ENCODE results near the gene ZNF253.
A peak's percentile ranks its signal among the peaks of the same experiment; 100 is the strongest.
"Not testable (repeated sequence)": the region's sequence is repeated elsewhere in the genome, so short reads cannot be mapped to it uniquely, and the experiment has no call there.

ZNF253 gene

DNA sequence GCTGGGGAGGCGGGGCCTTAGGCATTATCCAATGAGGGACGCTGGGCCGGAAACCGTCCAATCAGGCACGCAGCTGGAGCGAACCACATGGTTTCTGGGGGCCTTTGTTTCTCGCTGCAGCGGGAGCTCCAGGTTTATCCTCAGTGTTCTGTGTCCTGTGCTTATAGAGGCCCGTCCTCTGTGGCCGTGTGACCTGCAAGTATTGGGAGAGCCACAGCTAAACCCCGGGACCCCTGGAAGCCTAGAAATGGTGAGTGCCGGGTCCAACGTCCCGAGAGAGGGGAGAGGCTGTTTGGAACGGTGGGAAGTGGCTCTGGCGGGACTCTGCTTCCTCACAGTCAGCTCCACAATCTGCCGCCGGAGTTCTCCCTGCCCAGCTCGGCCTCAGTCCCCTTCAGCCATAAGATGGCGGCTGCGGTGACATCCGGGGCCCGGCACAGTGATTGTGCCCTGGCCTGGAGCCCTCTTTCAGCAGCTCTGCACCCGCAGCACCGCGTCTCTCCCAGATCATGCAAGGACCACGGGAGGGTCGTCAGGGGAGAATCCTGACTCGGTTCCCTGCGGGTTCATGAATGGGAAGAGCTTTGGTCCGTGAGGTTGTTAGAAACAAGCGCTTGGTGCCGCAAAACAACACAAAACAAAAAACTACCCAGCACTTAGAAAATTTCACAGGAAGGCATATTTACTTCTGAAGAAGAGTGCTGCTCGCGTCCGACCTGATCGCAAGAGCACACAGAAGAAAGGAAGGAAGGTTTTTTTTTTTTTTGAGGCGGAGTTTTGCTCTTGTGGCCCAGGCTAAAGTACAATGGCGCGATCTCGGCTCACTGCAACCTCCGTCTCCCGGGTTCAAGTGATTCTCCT, at the start of gene ZNF253:
Gene ZNF253, plus strand, starts transcription at position 133 of the 861 bp plus-strand sequence. Its CDS starts 115 bp downstream, at position 248.
- peak; percentile 98 for DNase-seq (ENCODE audit: low spot score)

GRCh38 chr19:19816679-19817078, 49.0 kb upstream of the ZNF253 start:
- no peak for DNase-seq (ENCODE audit: low spot score)

DNA sequence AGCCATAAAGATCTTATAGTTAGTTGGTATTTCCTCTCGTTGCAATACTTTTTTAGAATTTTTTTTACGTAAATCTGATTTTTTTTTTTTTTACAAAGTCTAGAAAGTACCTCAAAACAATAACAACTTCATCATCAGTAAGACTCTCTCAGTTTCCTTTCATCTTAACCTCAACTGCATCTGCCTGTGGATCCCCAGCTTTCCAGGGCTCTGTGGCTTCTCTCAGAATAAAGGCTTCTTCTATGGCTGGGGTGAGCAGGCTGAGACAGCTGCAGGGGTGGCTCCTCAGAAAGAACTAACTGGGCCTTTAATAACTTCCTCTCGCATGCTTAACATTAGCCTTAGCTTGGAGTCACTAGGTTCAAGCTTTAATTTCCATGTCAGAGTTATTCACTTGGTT, 48.3 kb upstream of the ZNF253 start:
- DNase-seq (ENCODE audit: low spot score), result peak; percentile 31

DNA sequence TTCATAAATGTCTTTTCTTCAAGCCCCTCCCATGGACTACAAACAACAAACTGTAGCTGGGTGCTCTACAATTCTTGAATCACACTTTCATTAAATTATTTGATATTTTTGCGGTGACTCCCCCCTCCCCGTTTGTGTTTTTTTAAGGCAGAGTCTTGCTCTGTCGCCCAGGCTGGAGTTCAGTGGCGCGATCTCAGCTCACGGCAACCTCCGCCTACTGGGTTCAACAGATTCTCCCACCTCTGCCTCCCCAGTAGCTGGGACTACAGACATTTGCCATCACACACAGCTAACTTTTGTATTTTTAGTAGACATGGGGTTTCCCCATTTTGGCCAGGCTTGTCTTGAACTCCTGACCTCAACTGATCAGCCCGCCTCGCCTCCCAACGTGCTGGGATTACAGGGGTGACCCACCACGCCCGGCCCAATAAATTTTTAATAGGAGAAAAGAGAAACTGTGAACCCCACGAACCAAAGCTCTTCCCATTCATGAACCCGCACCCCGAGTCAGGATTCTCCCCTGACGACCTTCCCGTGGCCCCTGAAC, 44.8 kb upstream of the ZNF253 start:
- no peak for DNase-seq (ENCODE audit: low spot score)

DNA sequence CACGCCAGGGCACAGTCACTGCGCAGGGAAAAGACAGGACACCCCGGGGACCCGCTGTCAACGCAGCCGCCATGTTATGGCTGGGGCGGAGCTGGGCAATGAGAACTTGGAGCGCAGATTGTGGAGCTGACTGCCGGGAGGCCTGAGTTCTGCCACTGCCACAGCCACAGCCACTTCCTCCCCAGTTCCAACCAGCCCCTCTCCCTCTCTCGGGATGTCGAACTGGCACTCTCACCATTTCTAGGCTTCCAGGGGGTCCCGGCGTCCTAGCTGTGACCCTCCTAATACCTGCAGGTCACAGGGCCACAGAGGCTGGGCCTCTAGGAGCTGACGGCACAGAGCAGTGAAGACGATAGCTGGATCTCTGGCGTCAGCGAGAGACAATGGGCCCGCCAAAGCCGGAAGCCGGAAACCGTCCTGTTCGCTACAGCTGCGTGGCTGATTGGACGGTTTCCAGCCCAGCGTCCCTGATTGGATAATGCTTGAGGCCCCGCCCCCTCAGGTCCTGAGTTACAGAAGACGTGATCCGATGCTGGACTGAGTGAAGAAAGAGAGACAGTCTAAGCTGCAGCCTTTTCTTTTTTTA, 44.2 kb upstream of the ZNF253 start, which contains the start of gene ZNF506:
Gene ZNF506, minus strand, starts transcription at position 385 of the 586 bp plus-strand sequence. Its CDS starts 147 bp downstream, at position 238.
- peak; percentile 98 for DNase-seq (ENCODE audit: low spot score)

- DNase-seq (ENCODE audit: low spot score), result not testable (repeated sequence)
Observed at GRCh38 chr19:19821976-19822375, 43.7 kb upstream of the ZNF253 start.

GRCh38 chr19:19823916-19824315, 41.8 kb upstream of the ZNF253 start:
- no peak for DNase-seq (ENCODE audit: low spot score)

DNA sequence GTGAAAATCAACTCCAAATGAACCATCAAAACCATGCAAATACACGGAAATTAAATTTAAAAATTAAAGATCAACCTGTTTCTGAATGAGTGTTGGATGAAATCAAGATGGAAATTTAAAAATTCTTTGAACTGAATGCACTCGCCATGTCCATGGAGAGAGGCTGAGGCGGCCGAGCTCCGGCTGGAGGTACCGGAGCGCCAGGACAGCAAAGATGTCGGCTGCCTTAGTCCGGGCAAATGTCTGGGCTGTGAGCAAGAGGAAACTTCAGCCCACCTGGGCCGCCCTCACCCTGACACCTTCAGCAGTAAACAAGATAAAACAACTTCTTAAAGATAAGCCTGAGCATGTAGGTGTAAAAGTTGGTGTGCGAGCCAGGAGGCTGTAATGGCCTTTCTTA, 38.8 kb upstream of the ZNF253 start:
- no peak for DNase-seq (ENCODE audit: low spot score)

DNA sequence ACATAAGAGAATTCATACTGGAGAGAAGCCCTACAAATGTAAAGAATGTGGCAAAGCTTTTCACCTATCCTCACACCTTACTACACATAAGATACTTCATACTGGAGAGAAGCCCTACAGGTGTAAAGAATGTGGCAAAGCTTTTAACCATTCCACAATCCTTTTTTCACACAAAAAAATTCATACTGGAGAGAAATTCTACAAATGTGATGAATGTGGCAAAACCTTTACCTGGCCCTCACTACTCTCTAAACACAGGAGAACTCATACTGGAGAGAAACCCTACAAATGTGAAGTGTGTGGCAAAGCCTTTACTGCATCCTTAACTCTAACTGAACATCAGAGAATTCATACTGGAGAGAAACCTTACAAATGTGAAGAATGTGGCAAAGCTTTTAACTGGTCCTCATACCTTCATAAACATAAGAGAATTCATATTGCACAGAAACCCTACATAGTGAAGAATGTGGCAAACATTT, 30.1 kb upstream of the ZNF253 start:
- DNase-seq (ENCODE audit: low spot score), result no peak

- no peak for DNase-seq (ENCODE audit: low spot score)
Observed at GRCh38 chr19:19847781-19848180, 17.9 kb upstream of the ZNF253 start.

DNA sequence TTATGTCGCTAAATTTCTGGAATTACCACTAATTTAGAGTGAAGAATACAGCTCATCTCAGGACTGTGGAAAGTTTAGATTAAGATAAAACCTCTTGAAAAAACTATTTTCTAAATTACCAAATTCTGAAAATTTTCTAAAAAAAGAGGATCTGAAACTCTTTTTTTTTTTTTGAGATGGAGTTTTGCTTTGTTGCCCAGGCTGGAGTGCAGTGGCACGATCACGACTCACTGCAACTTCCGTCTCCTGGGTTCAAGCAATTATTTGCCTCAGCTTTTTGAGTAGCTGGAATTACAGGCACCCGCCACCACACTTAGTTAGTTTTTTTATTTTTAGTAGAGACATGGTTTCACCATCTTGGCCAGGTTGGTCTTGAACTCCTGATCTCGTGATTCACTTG, 16.6 kb upstream of the ZNF253 start:
- no peak for DNase-seq (ENCODE audit: low spot score)

DNA sequence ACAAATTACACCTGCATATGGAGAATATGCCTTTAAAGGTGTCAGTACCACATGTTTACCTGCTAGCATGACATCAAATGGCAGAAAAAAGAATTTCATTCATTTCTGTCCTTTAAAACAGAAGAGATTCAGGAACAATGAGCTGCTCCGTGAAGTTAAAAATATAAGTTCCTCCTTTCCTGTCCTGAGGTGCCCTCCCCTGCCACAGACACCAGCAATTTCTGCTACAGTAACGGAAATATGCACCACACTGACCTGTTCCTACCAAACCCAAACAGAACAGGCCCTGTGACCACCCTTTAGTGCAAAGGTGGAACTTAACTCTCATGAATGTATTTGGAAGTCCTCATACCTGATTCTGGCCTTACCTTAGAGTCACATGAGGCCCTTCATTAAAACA, 13.9 kb upstream of the ZNF253 start:
- not testable (repeated sequence) for DNase-seq (ENCODE audit: low spot score)

DNA sequence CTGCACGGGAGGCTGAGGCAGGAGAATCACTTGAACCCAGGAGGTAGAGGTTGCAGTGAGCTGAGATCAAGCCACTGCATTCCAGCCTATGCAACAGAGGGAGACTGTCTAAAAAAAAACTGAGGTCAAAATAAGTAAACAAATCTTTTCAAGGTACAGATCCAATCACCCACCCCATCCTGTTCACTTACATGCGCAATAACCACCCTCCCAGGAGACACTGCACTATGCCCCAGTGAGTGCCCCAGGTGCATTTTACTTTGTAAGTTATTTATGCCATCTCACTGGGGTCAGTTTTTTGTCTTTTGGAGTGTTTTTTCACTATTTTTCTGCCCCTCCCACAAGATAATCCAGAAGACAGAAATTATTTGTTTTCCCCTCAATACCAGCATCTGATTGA, 6.9 kb upstream of the ZNF253 start:
- no peak for DNase-seq (ENCODE audit: low spot score)

DNA sequence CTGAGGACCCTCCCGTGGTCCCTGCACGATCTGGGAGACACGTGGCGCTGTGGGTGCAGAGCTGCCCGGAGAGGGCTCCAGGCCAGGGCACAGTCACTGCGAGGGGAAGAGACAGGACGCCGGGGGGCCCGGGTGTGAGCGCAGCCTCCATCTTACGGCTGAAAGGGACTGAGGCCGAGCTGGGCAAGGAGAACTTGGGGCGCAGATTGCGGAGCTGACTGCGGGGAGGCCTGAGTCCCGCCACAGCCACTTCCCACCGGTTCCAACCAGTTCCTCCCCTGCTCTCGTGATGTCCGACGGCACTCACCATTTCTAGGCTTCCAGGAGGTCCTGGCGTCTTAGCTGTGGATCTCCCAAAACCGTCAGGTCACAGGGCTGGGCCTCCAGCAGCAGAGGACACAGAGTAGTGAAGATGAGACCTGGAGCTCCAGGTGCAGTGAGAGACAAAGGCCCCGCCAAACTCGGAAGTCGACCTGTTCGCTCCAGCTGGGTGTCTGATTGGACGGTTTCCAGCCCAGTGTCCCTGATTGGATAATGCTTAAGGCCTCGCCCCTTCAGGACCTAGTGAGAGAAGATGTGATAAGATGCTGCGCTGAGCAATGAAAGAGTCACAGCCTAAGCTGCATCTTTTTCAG, 4.8 kb upstream of the ZNF253 start:
- DNase-seq (ENCODE audit: low spot score), result peak; percentile 21

GRCh38 chr19:19866611-19867248, 1.0 kb downstream of the ZNF253 start:
- DNase-seq (ENCODE audit: low spot score), result peak; percentile 12

GRCh38 chr19:19870086-19870485, 4.4 kb downstream of the ZNF253 start:
- DNase-seq (ENCODE audit: low spot score), result not testable (repeated sequence)

DNA sequence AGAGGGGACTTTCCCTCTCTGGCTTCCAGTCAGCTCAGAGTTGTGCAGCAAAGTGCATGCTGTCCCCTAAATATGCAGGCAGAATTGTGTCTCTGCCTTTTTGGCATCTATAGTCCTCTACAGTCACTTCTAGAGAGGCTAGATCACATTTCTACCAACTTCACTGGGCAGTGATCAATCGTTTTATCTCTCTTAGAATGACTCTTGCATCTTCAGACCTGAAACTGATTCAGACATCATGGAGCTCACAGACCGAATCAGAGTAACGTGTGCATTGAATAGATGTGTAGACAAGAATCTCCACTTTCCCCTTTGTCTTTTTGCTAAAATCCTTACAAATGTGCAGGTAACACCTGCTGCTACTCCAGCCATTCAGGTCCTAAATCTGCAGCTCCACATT, 6.2 kb downstream of the ZNF253 start:
- DNase-seq (ENCODE audit: low spot score), result no peak

DNA sequence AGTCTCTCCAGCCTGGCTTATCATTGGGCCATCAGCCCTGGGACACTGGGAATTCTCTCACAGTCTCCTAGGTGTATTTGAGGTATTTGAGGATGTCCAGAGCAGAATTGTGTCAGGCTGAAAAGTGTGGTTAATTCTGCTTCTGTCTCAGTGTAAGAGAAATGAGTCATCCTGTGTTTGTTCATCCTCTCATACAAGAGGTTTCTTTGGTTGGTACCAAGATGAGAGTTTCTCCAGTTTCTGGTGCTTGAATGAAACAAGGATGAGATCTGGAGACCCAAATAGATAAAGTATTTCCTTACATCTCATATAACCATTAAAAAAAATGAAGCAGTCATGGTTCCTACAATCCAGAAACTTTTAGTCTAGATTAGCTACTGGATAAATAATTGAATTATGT, 7.7 kb downstream of the ZNF253 start:
- DNase-seq (ENCODE audit: low spot score), result no peak

- no peak for DNase-seq (ENCODE audit: low spot score)
Observed at GRCh38 chr19:19877724-19878123, 12.0 kb downstream of the ZNF253 start.

- DNase-seq (ENCODE audit: low spot score), result no peak
Observed at GRCh38 chr19:19884583-19884982, 18.9 kb downstream of the ZNF253 start.

DNA sequence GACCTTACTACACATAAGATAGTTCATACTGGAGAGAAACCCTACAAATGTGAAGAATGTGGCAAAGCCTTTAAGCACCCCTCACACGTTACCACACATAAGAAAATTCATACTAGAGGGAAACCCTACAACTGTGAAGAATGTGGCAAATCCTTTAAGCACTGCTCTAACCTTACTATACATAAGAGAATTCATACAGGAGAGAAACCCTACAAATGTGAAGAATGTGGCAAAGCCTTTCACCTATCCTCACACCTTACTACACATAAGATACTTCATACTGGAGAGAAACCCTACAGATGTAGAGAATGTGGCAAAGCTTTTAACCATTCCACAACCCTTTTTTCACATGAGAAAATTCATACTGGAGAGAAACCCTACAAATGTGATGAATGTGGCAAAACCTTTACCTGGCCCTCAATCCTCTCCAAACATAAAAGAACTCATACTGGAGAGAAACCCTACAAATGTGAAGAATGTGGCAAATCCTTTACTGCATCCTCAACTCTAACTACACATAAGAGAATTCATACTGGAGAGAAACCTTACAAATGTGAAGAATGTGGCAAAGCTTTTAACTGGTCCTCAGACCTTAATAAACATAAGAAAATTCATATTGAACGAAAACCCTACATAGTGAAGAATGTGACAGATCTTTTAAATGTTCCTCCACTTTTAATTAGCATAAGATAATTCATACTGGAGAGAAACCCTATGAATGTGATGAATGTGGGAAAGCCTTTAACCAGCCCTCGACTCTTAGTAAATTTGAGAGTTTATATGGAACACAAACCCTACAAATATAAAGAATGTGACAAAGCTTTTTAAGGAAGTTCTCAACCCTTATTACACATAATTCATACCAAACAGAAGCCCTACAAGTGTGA, 26.6 kb downstream of the ZNF253 start:
- not testable (repeated sequence) for DNase-seq (ENCODE audit: low spot score)

Data from globus pallidus (tissue), 1 donor.